WTC11 (cell line): ENCODE measurements around the gene BTBD2. TPM values are rescaled to one million over a fixed set of nuclear protein-coding genes. Genes with fewer than 3 reads are reported as not detected.

Experiments
- ATAC-seq: fragments of 200-7000 bp; cut with Tn5 transposase; 2 replicates; pipeline ENCODE4 v1.10.0; 2021; ENCODE audit warnings: mild to moderate bottlenecking, moderate library complexity
- CTCF ChIA-PET: fragments of 300-600 bp; sonication (Branson Sonifier 250); formaldehyde crosslinking; loops from one replicate; lab custom pipeline; 2021; ENCODE audit warnings: antibody characterized with exemption; lab: Charles Lee
- POLR2A ChIA-PET: fragments of 350-600 bp; sonication (Branson Sonifier 250); formaldehyde crosslinking; loops from one replicate; lab custom pipeline; 2021; ENCODE audit warnings: antibody characterized with exemption; lab: Charles Lee
- DNase-seq: peaks from one replicate; pipeline ENCODE4 v3.0.0; 2021; ENCODE audit warnings: low spot score
- H3K27ac Mint-ChIP-seq: 2 replicates; pipeline ENCODE4 v1.8.0; 2021; ENCODE audit warnings: mixed read lengths
- H3K27me3 Mint-ChIP-seq: 2 replicates; pipeline ENCODE4 v1.8.0; 2021; ENCODE audit warnings: low read depth, mild to moderate bottlenecking, moderate library complexity, mixed read lengths
- H3K36me3 Mint-ChIP-seq: 2 replicates; pipeline ENCODE4 v1.8.0; 2021; ENCODE audit warnings: mixed read lengths
- H3K4me1 Mint-ChIP-seq: 2 replicates; pipeline ENCODE4 v1.8.0; 2022; ENCODE audit warnings: mixed read lengths
- H3K4me3 Mint-ChIP-seq: 2 replicates; pipeline ENCODE4 v1.8.0; 2021; ENCODE audit warnings: mild to moderate bottlenecking, moderate library complexity, mixed read lengths
- H3K9me3 Mint-ChIP-seq: 2 replicates; pipeline ENCODE4 v1.8.0; 2021; ENCODE audit warnings: mixed read lengths
- E2F4 ChIP-seq: sonication (generic); formaldehyde crosslinking; IDR thresholded peaks from 2 replicates; pipeline ENCODE4 v1.8.1; 2022; ENCODE audit warnings: low read depth, mild to moderate bottlenecking, moderate library complexity, missing genetic modification reagents, borderline replicate concordance
- FOXP1 ChIP-seq: sonication (generic); formaldehyde crosslinking; IDR thresholded peaks from 2 replicates; pipeline ENCODE4 v1.8.0; 2022; ENCODE audit warnings: missing genetic modification reagents, mild to moderate bottlenecking, moderate library complexity, borderline replicate concordance
- JAZF1 ChIP-seq: fragments of 250-450 bp; sonication (Bioruptor Pico); IDR thresholded peaks from 2 replicates; pipeline ENCODE4 v1.9.0; 2021; ENCODE audit warnings: moderate library complexity, mild to moderate bottlenecking, inconsistent platforms
- MYBL2 ChIP-seq: sonication (generic); formaldehyde crosslinking; IDR thresholded peaks from 2 replicates; pipeline ENCODE4 v1.8.1; 2023; ENCODE audit warnings: mild to moderate bottlenecking, moderate library complexity, missing genetic modification reagents
- NFYB ChIP-seq: sonication (generic); formaldehyde crosslinking; conservative IDR thresholded peaks from 2 replicates; pipeline ENCODE4 v1.8.0; 2022; ENCODE audit warnings: low read depth, missing genetic modification reagents
- PRRX2 ChIP-seq: fragments of 250-450 bp; sonication (Bioruptor Pico); IDR thresholded peaks from 2 replicates; pipeline ENCODE4 v1.8.0; 2021; ENCODE audit warnings: mild to moderate bottlenecking
- TCF7 ChIP-seq: sonication (generic); formaldehyde crosslinking; IDR thresholded peaks from 2 replicates; pipeline ENCODE4 v1.8.0; 2022; ENCODE audit warnings: mild to moderate bottlenecking, low read depth, missing genetic modification reagents, moderate library complexity
- ZNF121 ChIP-seq: sonication (generic); formaldehyde crosslinking; IDR thresholded peaks from 2 replicates; pipeline ENCODE4 v1.8.0; 2023; ENCODE audit warnings: missing genetic modification reagents
- ZNF232 ChIP-seq: sonication (generic); formaldehyde crosslinking; IDR thresholded peaks from 2 replicates; pipeline ENCODE4 v1.8.0; 2022; ENCODE audit warnings: mild to moderate bottlenecking, missing genetic modification reagents
- ZNF317 ChIP-seq: sonication (generic); formaldehyde crosslinking; IDR thresholded peaks from 2 replicates; pipeline ENCODE4 v1.8.1; 2023; ENCODE audit warnings: low read depth, mild to moderate bottlenecking, moderate library complexity, missing genetic modification reagents, borderline replicate concordance
- ZNF416 ChIP-seq: fragments of 250-450 bp; sonication (Bioruptor Pico); IDR thresholded peaks from 2 replicates; pipeline ENCODE4 v1.9.0; 2021; ENCODE audit warnings: mild to moderate bottlenecking, inconsistent platforms
- ZNF423 ChIP-seq: fragments of 250-450 bp; sonication (Bioruptor Pico); IDR thresholded peaks from 2 replicates; pipeline ENCODE4 v2.1.2; 2022; ENCODE audit warnings: mild to moderate bottlenecking, moderate library complexity
- total RNA-seq: library from RNA; stranded (reverse); gene quantifications from 3 replicates; pipeline ENCODE4 v1.2.3, GENCODE V29; 2021
- TF ChIP-seq, protein P1 (sequence below): sonication (generic); formaldehyde crosslinking; IDR thresholded peaks from 2 replicates; pipeline ENCODE4 v1.8.1; 2022; ENCODE audit warnings: low read depth, missing genetic modification reagents, borderline replicate concordance
- TF ChIP-seq, protein P2 (sequence below): sonication (generic); formaldehyde crosslinking; IDR thresholded peaks from 2 replicates; pipeline ENCODE4 v1.8.1; 2023; ENCODE audit warnings: mild to moderate bottlenecking, missing genetic modification reagents
- TF ChIP-seq, protein P3 (sequence below): fragments of 250-450 bp; sonication (Bioruptor Pico); conservative IDR thresholded peaks from 2 replicates; pipeline ENCODE4 v1.9.0; 2021; ENCODE audit warnings: mild to moderate bottlenecking
- TF ChIP-seq, protein P4 (sequence below): fragments of 250-450 bp; sonication (Bioruptor Pico); IDR thresholded peaks from 2 replicates; pipeline ENCODE4 v2.1.2; 2022; ENCODE audit warnings: mild to moderate bottlenecking, moderate library complexity
- TF ChIP-seq, protein P5 (sequence below): sonication (generic); formaldehyde crosslinking; IDR thresholded peaks from 2 replicates; pipeline ENCODE4 v1.8.0; 2022; ENCODE audit warnings: mild to moderate bottlenecking, missing genetic modification reagents

The BTBD2 gene
- total RNA-seq, 1 experiment from 2014 or later = 106 TPM

DNA sequence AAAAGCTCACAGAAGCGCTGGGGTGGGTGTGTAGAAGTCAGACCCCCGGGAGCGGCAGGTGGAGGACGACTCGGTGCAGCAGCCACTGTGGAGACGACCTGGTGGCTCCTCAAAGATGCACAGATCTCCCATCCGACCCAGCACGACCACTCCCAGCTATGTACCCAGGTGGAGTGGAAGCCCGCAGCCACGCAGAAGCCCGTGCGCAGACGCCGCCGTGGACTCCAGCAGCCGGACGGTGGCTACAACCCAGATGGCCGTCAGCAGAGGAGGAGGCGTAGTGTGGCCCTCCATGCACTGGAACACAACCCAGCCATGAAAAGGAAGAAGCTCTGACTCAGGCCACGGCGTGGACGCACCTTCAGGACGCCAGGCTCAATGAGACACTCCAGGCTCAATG, 52.8 kb downstream of the BTBD2 start:
- no peak overlapping the region for H3K4me3 Mint-ChIP-seq
- no peaks in the 10 kb centered on the region for H3K27me3 Mint-ChIP-seq
- DNase-seq = no peak
- no peaks in the 10 kb centered on the region for H3K4me1 Mint-ChIP-seq
- no peak for ATAC-seq
- no peak overlapping the region for H3K27ac Mint-ChIP-seq
- ChIA-PET POLR2A (no interaction called here), CTCF (interaction anchor here (1.3 to 1.8 kb wide), 2 partner anchors 9 to 17 kb away, joined by 3 to 4 read pairs; no protein-coding TSS in a partner anchor)
- TF ChIP-seq JAZF1 (CRISPR knock-in tag) = no peak
- no peak for TF ChIP-seq MYBL2 (CRISPR knock-in tag)
- TF ChIP-seq, protein P1, sequence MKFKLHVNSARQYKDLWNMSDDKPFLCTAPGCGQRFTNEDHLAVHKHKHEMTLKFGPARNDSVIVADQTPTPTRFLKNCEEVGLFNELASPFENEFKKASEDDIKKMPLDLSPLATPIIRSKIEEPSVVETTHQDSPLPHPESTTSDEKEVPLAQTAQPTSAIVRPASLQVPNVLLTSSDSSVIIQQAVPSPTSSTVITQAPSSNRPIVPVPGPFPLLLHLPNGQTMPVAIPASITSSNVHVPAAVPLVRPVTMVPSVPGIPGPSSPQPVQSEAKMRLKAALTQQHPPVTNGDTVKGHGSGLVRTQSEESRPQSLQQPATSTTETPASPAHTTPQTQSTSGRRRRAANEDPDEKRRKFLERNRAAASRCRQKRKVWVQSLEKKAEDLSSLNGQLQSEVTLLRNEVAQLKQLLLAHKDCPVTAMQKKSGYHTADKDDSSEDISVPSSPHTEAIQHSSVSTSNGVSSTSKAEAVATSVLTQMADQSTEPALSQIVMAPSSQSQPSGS (CRISPR knock-in tag) = no peak
- TF ChIP-seq ZNF232 (CRISPR knock-in tag) = no peak
- TF ChIP-seq, protein P2, sequence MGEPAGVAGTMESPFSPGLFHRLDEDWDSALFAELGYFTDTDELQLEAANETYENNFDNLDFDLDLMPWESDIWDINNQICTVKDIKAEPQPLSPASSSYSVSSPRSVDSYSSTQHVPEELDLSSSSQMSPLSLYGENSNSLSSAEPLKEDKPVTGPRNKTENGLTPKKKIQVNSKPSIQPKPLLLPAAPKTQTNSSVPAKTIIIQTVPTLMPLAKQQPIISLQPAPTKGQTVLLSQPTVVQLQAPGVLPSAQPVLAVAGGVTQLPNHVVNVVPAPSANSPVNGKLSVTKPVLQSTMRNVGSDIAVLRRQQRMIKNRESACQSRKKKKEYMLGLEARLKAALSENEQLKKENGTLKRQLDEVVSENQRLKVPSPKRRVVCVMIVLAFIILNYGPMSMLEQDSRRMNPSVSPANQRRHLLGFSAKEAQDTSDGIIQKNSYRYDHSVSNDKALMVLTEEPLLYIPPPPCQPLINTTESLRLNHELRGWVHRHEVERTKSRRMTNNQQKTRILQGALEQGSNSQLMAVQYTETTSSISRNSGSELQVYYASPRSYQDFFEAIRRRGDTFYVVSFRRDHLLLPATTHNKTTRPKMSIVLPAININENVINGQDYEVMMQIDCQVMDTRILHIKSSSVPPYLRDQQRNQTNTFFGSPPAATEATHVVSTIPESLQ (CRISPR knock-in tag) = no peak
- TF ChIP-seq ZNF317 (CRISPR knock-in tag) = no peak
- no peak for TF ChIP-seq E2F4 (CRISPR knock-in tag)
- TF ChIP-seq ZNF121 (CRISPR knock-in tag) = no peak
- no peak for TF ChIP-seq ZNF416 (CRISPR knock-in tag)
- no peak for TF ChIP-seq ZNF423 (CRISPR knock-in tag)
- TF ChIP-seq, protein P3, sequence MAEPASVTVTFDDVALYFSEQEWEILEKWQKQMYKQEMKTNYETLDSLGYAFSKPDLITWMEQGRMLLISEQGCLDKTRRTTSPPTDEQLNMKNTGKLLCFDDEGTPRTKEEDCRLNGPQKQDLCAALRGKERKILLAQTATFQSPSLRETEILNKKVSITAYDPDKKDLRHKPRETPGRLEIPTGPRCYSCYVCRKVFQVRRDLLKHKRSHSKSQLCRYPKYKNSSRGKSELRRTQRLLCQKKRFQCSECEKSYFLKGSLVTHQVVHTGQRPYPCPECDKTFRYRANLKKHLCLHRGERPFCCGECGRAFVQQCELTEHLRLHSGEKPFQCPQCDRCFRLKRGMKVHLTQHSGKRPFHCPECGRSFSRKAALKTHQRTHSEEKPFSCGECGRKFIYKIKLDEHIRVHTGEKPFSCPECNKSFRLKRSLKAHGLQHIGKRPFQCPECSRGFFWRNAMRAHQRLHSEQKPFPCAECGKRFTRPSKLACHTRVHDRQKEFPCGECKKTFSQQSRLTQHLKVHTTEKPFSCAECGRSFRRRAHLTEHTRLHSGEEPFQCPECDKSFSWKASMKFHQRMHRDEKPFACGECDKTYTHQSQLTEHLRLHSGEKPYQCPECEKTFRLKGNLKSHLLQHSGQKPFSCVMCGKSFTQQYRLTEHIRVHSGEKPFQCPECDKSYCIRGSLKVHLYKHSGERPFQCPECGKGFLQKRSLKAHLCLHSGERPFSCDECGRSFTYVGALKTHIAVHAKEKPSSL (CRISPR knock-in tag) = no peak
- TF ChIP-seq TCF7 = no peak
- TF ChIP-seq NFYB = no peak
- H3K9me3 Mint-ChIP-seq = no peaks in the 10 kb centered on the region
- H3K36me3 Mint-ChIP-seq = peaks cover 4% of the 10 kb centered on the region; the same call in 1 of the 2 replicates

DNA sequence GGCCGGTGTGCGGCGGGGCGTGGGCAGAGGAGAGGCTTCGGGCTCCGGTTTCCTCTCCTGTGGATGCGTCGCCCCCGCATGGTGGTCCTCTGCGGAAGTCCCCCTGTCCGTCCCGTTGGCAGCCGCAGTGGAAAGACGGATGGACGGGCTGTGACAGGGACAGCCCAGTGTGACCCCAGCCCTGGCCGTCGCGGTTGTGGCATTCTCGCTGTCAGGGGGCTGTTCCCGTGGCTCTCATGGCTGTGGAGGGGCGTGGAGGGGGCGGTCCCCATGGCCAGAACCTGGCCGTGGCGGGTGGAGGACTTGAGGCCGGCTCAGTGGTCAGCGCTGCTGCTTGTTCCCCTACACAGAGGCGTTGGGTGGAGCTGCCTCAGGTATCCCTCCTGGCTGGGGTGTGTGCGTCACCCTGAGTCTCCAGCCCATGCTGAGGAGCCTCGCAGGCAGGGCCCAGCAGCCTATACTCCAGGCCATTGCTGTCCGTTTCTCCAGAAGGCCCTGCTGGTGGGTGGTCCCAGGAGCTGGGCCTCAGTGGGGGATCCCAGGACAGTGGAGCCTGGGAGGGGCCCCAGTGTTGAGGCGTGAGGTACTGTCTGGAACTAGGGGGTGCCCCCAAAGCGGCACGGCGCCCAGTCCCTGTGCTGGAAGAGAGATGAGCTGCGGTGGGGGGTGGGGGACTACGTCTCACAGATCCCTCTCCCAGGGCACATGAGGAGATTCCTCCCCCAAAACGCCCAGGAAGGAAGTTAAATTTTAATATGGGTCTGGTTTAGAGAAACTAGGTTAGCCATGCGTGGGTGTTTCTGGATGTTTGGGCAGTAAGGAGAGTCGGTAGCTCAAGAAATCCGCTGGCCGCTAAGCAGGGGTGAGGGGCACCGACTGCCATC, 54.3 kb downstream of the BTBD2 start:
- no peak overlapping the region for H3K27ac Mint-ChIP-seq
- H3K36me3 Mint-ChIP-seq = peaks cover 4% of the 10 kb centered on the region; the same call in 1 of the 2 replicates
- H3K4me3 Mint-ChIP-seq = no peak overlapping the region
- no peak for ATAC-seq
- H3K4me1 Mint-ChIP-seq = peaks cover 4% of the 10 kb centered on the region; the same call in 1 of the 2 replicates
- TF ChIP-seq FOXP1 (CRISPR knock-in tag) (0 out of 2 replicates have a peak, but pooled peaks have one; percentile 30), ZNF232 (CRISPR knock-in tag) (no peak), PRRX2 (CRISPR knock-in tag) (no peak), ZNF121 (CRISPR knock-in tag) (peak; percentile 91), ZNF317 (CRISPR knock-in tag) (no peak)
- TF ChIP-seq, protein P4, sequence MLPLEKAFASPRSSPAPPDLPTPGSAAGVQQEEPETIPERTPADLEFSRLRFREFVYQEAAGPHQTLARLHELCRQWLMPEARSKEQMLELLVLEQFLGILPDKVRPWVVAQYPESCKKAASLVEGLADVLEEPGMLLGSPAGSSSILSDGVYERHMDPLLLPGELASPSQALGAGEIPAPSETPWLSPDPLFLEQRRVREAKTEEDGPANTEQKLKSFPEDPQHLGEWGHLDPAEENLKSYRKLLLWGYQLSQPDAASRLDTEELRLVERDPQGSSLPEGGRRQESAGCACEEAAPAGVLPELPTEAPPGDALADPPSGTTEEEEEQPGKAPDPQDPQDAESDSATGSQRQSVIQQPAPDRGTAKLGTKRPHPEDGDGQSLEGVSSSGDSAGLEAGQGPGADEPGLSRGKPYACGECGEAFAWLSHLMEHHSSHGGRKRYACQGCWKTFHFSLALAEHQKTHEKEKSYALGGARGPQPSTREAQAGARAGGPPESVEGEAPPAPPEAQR (CRISPR knock-in tag) = no peak
- TF ChIP-seq, protein P5, sequence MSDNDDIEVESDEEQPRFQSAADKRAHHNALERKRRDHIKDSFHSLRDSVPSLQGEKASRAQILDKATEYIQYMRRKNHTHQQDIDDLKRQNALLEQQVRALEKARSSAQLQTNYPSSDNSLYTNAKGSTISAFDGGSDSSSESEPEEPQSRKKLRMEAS (CRISPR knock-in tag) = no peak
- TF ChIP-seq, all 79 proteins: peak for 2
- POLR2A ChIA-PET = no interaction called here
- Mint-ChIP-seq H3K9me3 (no peaks in the 10 kb centered on the region), H3K27me3 (no peaks in the 10 kb centered on the region)
- CTCF ChIA-PET = interaction anchor here (1.0 kb wide), 1 partner anchor 15 kb away, joined by 6 read pairs; no protein-coding TSS in a partner anchor
- DNase-seq = no peak
